D721Med (cell line): ENCODE measurements around the gene SLC26A8.

ENCODE experiments used
- DNase-seq: peaks from one replicate; pipeline ENCODE4 v3.0.0; 2011; ENCODE audit warnings: low spot score; ENCODE audit not compliant: insufficient read length
- FAIRE-seq: peaks from 2 replicates; lab custom pipeline; 2011; peaks lifted over from hg19 to GRCh38; lab: Jason Lieb, UNC
- TF ChIP-seq, protein P1 (sequence below): IDR thresholded peaks from 2 replicates; pipeline ENCODE4 v1.5.1; 2012; ENCODE audit warnings: mild to moderate bottlenecking, control low read depth; ENCODE audit not compliant: insufficient read depth; ENCODE audit errors: missing control alignments

Gene SLC26A8

DNA sequence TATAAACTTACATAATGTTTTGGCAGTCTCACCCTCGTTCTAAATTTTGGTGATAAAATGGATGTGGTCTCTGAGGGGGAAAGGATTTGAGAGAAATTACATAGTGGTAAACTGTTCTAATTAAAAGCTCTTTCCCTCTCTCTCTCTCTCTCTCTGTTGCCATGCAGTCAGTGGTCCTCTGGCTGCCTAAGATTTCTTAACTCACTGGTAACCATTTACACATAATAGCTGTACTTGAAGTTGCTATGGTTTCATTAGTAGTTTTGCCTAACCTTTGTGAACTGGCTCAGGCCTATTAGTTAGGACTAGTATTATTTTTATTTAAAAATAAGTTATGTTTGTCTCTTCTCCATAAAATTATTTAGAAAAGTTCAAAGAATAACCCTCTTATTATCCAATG, 45.1 kb upstream of the SLC26A8 start:
- FAIRE-seq (no peak), DNase-seq (no peak)
- TF ChIP-seq, protein P1, sequence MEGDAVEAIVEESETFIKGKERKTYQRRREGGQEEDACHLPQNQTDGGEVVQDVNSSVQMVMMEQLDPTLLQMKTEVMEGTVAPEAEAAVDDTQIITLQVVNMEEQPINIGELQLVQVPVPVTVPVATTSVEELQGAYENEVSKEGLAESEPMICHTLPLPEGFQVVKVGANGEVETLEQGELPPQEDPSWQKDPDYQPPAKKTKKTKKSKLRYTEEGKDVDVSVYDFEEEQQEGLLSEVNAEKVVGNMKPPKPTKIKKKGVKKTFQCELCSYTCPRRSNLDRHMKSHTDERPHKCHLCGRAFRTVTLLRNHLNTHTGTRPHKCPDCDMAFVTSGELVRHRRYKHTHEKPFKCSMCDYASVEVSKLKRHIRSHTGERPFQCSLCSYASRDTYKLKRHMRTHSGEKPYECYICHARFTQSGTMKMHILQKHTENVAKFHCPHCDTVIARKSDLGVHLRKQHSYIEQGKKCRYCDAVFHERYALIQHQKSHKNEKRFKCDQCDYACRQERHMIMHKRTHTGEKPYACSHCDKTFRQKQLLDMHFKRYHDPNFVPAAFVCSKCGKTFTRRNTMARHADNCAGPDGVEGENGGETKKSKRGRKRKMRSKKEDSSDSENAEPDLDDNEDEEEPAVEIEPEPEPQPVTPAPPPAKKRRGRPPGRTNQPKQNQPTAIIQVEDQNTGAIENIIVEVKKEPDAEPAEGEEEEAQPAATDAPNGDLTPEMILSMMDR: no peak

DNA sequence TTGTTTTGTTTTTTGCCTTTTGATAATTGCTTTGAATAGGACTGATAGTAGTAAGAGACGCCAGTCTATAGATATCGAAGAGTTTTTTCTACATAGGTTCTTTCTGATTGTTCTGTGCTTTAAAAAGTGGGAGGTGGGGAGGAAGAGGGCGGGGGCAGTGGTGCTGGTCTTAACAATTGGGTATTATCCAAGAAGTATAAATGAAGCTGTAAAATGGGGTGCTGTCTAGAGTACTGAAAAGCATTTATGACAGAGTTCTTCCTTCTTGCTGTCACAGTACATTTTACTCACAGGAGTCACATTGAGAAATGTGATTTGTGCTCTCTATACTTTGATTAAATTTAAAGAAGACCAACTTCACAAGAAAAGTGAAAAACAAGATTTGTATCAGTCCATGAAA, 44.1 kb upstream of the SLC26A8 start:
- DNase-seq: no peak
- FAIRE-seq: no peak
- TF ChIP-seq, protein P1: no peak

DNA sequence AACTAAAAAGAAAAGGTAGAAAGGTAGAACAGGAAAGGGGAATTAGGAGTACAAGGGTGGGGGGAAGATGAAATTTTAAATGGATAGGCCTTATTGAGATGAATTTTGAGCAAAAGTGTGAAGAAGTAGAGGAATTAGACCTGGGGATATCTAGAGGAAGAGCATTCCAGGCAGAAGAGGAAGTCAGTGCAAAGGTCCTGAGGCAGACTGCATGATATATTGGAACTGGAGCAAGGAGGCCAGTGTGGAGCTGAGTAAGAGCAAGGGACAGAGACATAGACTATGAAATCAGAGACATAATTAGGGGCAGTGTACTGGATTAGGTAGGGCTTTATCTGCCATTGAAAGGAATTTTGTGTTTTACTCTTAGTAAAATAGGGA, 43.6 kb upstream of the SLC26A8 start:
- TF ChIP-seq, protein P1: no peak
- FAIRE-seq: no peak
- DNase-seq: no peak

DNA sequence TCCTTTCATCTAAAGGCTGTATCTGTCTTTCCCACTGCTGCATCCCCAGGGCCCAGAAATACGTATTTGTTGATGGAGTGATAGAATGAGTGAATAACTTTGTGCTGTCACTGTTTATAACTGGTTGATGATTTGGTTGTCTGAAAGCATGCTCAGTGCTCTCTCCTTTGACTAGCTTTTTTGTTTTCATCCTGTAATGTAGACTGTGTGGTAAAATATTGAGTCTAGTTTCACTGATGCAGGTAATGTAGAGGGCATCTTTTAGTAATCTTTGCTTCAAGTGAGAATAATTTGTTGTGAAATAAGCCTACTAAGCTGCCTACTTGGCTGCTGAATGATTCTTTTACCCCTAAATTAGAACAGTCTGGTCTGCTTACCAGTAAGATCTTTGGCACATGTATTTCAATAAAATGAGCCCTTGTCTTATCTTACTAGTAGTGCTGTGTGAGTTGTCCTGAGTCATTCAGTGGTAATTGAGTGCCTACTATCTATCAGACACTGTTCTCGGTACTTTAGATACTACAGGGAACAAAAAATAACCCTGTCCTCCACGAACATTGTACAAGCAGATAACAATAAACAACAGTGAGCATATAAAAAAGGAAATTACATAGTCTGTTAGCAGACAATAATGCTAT, 43.1 kb upstream of the SLC26A8 start:
- DNase-seq (no peak), FAIRE-seq (no peak)
- TF ChIP-seq, protein P1: no peak

DNA sequence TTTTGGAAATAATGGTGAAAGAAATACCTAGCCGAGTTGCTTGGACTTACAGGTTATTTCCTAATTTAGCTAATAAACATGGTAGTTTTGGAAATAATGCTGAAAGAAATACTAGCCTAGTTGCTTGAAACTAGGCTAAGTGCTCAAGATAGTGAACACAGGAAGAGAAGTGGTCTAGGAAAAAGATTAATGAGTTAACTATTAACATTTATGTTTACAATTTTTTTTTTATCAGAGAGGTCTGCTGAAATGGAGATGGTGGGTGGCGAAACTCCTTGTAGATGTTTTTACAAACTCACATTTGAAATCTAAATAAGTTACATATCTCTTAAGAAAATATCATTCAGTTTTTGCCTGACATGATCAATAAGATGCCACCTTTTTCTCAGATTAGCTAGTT, 42.4 kb upstream of the SLC26A8 start:
- DNase-seq (no peak), FAIRE-seq (no peak)

DNA sequence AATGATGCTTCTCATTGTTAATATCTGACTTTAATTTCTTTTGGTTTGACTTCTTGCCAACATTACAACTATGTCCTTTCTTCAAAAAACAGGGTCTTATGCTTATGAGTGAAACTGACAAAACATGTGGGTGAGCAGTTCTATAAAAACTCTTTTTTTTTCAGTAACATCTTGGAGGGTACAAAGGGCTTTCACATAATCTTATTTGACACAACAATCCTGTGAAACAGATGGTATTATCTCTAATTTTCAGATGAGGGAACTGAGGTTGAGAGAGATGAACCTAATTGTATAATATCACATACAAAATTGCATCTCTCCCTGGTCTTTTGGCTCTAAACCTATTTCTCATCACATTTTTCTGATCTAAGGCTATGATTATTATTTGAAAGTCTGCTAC, 41.5 kb upstream of the SLC26A8 start:
- no peak for DNase-seq
- TF ChIP-seq, protein P1: no peak
- no peak for FAIRE-seq

More for the DNA sequence above, 42.4 kb upstream of the SLC26A8 start:
- TF ChIP-seq, protein P1: no peak

DNA sequence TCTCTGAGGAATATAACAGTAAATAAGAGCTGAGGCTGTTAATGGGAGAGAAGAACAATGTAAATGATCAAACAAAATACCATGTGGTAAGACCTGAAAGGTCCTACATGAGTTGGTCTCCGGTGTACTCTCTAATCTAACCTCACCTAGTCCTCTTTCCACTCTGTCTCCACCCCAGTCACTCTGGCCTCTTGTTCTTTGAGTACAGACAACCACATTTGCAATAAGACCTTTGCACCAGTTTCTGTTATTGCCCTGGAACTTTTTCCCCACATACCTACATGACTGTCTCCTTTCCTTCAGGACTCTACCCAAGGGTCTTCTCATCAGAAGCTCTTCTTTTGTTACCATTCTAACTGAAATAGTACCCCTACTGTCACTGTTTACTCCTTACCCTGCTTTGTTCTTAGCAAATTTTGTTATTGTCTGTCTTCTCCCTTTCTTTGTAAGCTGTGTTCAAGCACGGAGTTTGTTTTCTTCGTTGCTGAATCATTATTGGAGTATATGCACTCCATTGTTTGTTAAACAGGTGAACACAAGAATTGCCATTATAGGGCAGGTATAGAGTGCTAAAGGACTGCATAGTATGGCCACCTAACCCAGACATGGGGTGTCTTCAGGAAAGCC, 40.4 kb upstream of the SLC26A8 start:
- DNase-seq: no peak
- TF ChIP-seq, protein P1: no peak
- no peak for FAIRE-seq
